ENCODE data around the gene SIPA1L3. TPM values are rescaled to one million over a fixed set of nuclear protein-coding genes. Genes with fewer than 3 reads are reported as not detected.

Gene SIPA1L3
- total and polyA plus RNA-seq, 4 donors, result 9.6 to 50.5 (median 27.6) TPM

DNA sequence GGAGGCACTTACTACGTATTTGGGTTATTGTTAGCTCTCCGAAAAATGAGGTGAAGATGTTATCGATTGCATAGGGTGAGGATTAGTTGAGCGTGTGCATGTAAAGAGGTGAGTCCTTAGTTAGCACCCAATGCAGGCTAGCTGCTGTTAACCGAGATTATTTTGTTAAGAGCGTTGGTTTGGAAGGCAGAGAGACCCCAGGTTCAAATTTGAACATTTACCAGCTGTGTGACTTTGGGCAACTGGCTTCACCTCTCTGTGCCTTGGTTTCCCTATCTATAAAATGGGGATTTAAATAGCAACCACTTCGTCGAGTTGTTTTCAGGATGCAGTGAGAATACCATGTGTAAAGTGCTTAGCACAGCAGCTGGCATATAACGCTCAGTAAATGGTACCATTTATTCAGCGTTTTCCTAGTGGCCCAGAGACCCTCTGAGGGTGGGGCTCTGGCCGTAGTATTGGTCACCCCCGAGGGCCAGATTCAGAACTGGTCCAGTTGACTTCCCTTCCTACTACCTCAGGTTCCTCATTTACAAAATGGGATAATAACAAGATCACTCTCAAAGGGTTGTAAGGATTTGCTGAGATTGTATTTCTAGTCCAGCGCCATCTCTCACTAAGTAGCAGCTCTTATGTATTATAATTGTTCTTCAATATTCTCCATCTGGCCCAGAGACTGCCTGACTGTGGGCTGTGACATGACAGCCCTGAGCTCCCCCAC, 887 bp downstream of the SIPA1L3 start:
- DNase-seq, result no peak
- TF ChIP-seq, protein P1, sequence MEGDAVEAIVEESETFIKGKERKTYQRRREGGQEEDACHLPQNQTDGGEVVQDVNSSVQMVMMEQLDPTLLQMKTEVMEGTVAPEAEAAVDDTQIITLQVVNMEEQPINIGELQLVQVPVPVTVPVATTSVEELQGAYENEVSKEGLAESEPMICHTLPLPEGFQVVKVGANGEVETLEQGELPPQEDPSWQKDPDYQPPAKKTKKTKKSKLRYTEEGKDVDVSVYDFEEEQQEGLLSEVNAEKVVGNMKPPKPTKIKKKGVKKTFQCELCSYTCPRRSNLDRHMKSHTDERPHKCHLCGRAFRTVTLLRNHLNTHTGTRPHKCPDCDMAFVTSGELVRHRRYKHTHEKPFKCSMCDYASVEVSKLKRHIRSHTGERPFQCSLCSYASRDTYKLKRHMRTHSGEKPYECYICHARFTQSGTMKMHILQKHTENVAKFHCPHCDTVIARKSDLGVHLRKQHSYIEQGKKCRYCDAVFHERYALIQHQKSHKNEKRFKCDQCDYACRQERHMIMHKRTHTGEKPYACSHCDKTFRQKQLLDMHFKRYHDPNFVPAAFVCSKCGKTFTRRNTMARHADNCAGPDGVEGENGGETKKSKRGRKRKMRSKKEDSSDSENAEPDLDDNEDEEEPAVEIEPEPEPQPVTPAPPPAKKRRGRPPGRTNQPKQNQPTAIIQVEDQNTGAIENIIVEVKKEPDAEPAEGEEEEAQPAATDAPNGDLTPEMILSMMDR (IDR thresholded peaks at IDR 0.05; ENCODE audit: control extremely low read depth, extremely low read depth), result no peak
- H3K36me3 ChIP-seq (ENCODE audit: control insufficient read depth in 4 of 4, insufficient read depth in 4 of 4, low read length in 4 of 4), result no peaks in the 10 kb centered on the region
- 21 to 25% methylated on average over 13 of the region's 13 CpGs for WGBS, 2 donors
- ATAC-seq (ENCODE audit: insufficient read depth, low FRiP score), result no peak
- no peaks in the 10 kb centered on the region for H3K27me3 ChIP-seq (ENCODE audit: control insufficient read depth in 3 of 3, insufficient read depth in 3 of 3, low read length in 2 of 3)
- H3K4me1 ChIP-seq (ENCODE audit: control insufficient read depth in 5 of 5, insufficient read depth in 5 of 5, low read length in 5 of 5), result peaks cover 0 to 12% (median 7%) of the 10 kb centered on the region in 5 donors
- no peaks in the 10 kb centered on the region for H3K9me3 ChIP-seq (ENCODE audit: control insufficient read depth in 4 of 4, insufficient read depth in 3 of 4, low read length in 3 of 4)
- peak overlapping the region; percentile 53 to 71 for H3K9ac ChIP-seq (ENCODE audit: insufficient read depth in 1 of 2, low read length in 2 of 2)
- peak overlapping the region; percentile 92 for H3K4me3 ChIP-seq
- H3K27ac ChIP-seq (ENCODE audit: low read depth in 1 of 2, low read length in 1 of 2), result no peak overlapping the region

DNA sequence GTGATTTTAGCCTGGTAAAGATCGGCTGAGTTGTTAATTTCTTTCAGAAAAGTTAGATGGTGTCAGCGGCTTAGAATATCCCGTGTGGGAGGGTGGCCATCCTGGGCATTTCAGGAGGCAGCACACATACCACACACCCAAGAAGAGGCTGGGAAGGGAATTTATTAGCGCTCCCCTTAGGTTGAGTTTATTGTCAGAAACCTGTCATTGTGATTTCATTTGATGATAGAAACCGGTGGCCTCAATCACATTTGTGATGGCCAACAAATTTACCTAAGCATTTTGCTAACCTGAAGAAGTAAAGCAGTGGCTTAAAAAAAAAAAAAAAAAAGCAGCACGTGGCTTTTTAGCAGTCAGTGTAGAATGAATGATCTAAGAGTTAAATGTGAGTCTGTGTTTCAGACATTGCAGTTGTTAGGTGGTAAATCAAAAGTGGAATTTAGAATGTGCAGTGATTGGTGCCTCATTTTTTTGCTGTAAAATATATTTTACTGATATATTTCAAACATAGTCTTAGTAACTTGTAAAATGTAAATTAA, 2.7 kb downstream of the SIPA1L3 start:
- ATAC-seq (ENCODE audit: insufficient read depth, low FRiP score), result no peak
- peaks cover 0 to 12% (median 7%) of the 10 kb centered on the region in 5 donors for H3K4me1 ChIP-seq (ENCODE audit: control insufficient read depth in 5 of 5, insufficient read depth in 5 of 5, low read length in 5 of 5)

DNA sequence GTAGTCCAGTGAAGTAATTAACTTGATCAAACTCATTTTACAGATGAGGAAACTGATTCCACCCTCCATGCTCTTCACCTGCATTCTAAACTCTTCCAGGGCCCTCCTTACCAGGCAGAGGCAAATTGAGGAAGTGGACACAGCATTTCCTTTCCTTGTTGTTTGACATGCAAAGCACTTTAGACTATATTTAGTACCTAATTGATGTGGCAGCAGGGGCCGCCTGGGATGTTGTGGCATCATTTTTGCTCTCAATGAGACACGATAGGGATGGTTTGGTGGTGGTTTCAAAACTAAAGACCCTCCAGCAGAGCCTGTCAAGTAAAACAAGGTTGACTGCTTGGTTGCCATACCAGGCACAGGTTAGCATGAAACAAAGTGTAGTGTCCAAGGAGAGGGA, 7.9 kb downstream of the SIPA1L3 start:
- Histone ChIP-seq H3K36me3 (ENCODE audit: control insufficient read depth in 4 of 4, insufficient read depth in 4 of 4, low read length in 4 of 4) (peaks cover 0 to 4% (median 1%) of the 10 kb centered on the region in 4 donors), H3K9me3 (ENCODE audit: control insufficient read depth in 4 of 4, insufficient read depth in 3 of 4, low read length in 3 of 4) (no peaks in the 10 kb centered on the region), H3K27ac (ENCODE audit: low read depth in 1 of 2, low read length in 1 of 2) (no peak overlapping the region), H3K9ac (ENCODE audit: insufficient read depth in 1 of 2, low read length in 2 of 2) (no peak overlapping the region), H3K27me3 (ENCODE audit: control insufficient read depth in 3 of 3, insufficient read depth in 3 of 3, low read length in 2 of 3) (no peaks in the 10 kb centered on the region), H3K4me1 (ENCODE audit: control insufficient read depth in 5 of 5, insufficient read depth in 5 of 5, low read length in 5 of 5) (peaks cover 0 to 3% (median 0%) of the 10 kb centered on the region in 5 donors), H3K4me3 (no peak overlapping the region)
- 11 to 30% methylated on average over 2 of the region's 2 CpGs for WGBS, 2 donors
- ATAC-seq (ENCODE audit: insufficient read depth, low FRiP score) (no peak), DNase-seq (no peak)
- TF ChIP-seq, protein P1 (IDR thresholded peaks at IDR 0.05; ENCODE audit: control extremely low read depth, extremely low read depth), result no peak

More for the DNA sequence above, 2.7 kb downstream of the SIPA1L3 start:
- Histone ChIP-seq H3K9ac (ENCODE audit: insufficient read depth in 1 of 2, low read length in 2 of 2) (no peak overlapping the region), H3K4me3 (no peak overlapping the region), H3K36me3 (ENCODE audit: control insufficient read depth in 4 of 4, insufficient read depth in 4 of 4, low read length in 4 of 4) (no peaks in the 10 kb centered on the region), H3K27ac (ENCODE audit: low read depth in 1 of 2, low read length in 1 of 2) (no peak overlapping the region), H3K9me3 (ENCODE audit: control insufficient read depth in 4 of 4, insufficient read depth in 3 of 4, low read length in 3 of 4) (no peaks in the 10 kb centered on the region), H3K27me3 (ENCODE audit: control insufficient read depth in 3 of 3, insufficient read depth in 3 of 3, low read length in 2 of 3) (no peaks in the 10 kb centered on the region)
- 74 to 85% methylated on average over 6 of the region's 6 CpGs for WGBS, 2 donors
- DNase-seq, result no peak
- TF ChIP-seq, protein P1 (IDR thresholded peaks at IDR 0.05; ENCODE audit: control extremely low read depth, extremely low read depth), result no peak

All from lung (tissue), 12 donors.